ENCODE data around the gene MLLT3.
"Not testable (repeated sequence)": the region's sequence is repeated elsewhere in the genome, so short reads cannot be mapped to it uniquely, and the experiment has no call there.

The MLLT3 gene

DNA sequence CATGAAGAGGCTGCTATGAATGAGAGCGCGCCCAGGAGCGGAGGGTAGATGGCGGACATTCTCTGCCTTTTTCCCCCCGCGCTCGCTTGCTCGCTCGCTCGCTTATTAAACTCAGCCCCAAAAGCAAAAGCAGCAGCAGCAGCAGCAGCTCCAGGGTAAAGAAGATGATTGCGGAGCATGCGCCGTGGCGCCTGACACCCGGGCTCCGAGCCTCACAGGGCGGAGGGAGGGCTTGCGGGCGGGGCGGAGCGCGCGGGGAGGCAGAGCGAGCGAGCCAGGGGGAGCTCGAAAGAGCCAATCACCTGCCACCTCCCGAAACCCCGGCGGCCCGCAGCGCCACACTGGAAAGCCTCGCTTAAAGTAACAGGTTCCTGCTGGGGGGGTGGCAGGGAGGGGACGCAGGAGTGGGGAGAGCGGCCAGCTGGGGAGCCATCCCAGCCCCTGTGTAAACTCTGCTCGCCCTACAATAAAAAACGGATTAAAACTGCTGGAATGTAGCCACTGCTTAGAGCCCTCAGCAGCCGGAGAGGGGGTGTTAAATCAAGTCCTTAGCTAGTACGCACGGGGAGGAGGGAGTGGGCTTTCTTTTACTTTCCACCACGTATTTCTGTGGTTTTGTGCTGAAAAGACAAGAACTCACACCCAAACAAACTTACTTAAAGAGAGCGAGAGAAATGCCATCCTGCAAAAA is at the start of gene MLLT3:
MLLT3 (minus strand) TSS at position 170 of the 691 bp plus-strand sequence.
- peak; percentile 96 for DNase-seq

DNA sequence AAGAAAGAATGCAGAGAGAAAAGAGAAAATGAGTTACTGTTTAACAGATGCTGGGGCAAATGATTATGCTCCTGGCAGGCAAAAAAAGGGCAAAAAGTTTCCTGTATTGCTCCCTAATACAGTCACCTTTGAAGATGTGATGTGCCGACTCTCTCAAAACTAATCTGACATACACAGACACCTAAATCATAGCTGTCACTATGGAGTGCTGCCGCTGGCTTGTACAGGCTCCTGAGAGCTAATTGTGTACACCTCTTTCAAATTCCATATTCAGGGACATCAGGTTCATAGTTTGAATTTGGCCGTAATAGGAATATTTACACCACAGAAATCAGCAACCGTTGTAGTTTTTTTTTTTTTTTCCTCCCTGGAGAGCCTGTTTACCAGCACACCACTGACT is 49.3 kb upstream of the MLLT3 start:
- no peak for DNase-seq

DNA sequence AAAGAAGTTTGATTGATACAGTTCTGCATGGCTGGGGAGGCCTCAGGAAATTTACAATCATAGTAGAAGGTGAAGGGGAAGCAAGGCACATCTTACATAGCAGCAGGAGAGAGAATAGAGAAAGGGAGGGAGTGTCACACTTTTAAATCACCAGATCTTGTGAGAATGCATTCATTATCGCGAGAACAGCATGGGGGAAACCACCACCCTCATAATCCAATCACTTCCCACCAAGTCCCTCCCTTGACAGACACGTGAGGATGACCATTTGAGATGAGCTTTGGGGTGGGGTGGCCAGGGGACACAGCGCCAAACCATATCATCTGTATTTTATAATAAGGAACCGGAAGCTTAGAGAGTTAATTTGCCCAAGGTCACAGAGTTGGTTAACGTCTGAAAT is 48.1 kb upstream of the MLLT3 start:
- no peak for DNase-seq

DNA sequence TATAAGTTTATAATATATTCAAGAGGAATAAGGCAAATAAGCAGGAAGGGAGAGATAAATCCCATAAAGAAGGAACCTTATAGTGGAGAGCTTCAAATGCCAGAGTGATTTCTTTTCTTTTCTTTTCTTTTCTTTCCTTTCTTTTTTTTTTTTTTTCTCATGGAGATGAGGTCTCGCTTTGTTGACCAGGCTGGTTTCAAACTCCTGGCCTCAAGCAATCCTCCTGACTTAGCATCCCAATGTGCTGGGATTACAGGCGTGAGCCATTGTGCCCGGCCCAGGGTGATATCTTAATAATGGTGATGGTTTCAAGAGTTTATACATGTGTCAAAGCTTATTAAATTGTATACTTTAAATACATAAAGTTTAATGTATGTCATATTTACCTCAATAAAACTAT is 42.2 kb upstream of the MLLT3 start:
- DNase-seq: no peak

DNA sequence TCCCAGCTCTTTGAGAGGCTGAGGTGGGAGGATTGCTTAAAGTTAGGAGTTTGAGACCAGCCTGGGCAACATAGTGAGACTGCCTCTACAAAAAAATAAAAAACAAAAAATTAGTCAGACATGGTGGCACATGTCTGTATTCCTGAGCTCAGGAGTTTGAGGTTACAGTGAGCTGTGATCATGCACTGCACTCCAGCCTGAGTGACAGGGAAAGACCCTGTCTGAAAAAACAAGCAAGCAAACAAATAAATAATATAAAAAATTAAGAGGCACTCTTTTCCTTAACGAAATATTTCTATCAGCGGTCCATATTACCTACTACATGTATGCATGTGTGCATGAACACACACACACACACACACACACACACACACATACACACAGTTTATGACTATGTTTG is 40.8 kb upstream of the MLLT3 start:
- DNase-seq: no peak

DNA sequence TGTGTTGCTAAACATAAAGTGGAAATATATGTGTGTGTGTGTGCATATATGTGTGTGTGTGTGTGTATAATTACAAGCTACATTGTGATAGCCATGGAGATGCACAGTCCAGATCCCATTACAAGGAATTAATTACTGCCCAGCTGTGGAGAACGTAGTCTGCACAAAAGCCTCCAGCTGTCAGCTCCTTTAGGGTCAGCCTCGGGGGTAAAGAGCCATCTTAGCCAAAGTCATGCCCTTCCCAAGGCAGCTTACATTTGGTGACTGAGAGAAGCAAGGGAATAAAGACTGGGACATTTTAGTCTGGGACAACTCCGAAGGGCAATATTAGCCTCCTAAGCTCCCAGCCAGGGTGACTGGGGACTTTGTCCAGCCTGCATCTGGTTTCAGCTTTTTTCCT is 39.9 kb upstream of the MLLT3 start:
- DNase-seq: no peak

DNA sequence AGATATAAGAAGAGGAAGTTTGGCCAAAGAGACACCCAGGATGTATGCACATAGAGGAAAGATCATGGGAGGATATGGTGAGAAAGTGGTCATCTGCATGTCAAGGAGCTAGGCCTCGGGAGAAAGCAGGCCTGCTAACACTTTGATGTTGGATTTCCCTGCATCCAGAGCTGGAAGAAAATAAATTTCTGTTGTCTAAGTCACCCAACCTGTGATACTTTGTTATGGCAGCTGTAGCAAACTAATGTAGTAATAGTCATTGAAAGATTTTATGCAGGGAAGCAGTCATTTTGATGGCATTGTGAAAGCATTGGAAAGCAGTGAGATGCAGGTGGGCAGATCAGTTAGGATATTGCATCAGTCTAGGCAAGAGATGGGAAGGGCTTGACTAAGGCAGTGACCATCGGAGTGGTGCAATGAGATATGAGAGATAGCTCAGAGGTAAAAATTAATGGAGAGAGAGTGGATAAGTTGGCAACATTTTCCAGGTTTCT is 37.2 kb upstream of the MLLT3 start:
- no peak for DNase-seq

DNA sequence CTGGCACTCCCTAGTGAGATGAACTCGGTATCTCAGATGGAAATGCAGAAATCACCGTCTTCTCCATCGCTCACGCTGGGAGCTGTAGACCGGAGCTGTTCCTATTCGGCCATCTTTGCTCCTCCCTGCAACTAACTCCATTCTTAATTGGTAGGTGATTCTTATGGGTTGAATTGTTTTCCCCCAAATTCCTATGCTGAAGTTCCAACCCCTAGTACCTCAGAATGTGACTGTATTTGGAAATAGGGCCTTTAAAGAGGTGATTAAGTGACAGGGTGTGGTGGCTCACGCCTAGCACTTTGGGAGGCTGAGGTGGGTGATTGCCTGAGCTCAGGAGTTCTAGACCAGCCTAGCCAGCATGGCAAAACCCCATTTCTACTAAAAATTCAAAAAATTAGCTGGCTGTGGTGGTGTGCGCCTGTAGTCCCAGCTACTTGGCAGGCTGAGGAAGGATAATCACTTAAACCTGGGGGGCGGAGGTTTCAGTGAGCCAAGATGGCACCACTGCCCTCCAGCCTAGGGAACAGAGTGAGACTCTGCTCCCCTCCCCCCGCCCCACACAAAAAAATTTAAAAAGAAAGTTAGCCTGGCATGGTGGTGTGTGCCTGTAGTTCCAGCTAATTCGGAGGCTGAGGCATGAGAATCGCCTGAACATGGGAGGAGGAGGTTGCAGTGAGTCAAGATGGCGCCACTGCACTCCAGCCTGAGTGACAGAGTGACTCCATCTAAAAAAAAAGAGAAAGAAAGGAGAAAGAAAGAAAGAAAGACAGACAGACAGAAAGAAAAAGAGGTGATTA is 36.6 kb upstream of the MLLT3 start:
- no peak for DNase-seq

DNA sequence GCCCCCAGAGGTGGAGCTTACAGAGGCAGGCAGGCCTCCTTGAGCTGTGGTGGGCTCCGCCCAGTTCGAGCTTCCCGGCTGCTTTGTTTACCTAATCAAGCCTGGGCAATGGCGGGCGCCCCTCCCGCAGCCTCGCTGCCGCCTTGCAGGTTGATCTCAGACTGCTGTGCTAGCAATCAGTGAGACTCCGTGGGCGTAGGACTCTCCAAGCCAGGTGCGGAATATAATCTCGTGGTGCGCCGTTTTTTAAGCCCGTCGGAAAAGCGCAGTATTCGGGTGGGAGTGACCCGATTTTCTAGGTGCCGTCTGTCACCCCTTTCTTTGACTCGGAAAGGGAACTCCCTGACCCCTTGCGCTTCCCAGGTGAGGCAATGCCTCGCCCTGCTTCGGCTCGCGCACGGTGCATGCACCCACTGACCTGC is 36.0 kb upstream of the MLLT3 start:
- DNase-seq: not testable (repeated sequence)

DNA sequence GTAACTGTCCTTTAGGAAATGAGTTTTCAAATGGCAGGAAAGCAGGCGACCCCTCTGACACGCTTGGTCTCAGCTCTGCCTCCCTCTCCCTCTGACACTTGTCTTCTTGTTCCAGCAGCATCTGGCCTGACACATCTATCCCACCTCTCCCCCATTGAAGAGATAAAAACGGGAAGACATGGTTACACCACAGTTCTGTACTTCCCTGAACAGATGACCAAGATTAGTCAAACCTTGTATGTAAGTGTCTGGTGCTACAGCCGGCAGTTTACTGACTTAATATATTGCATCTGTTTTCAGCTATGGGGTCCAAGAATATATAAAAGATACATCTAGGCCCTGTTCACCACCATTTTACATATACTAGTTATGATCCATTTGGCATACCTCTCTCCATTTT is 29.6 kb upstream of the MLLT3 start:
- no peak for DNase-seq

DNA sequence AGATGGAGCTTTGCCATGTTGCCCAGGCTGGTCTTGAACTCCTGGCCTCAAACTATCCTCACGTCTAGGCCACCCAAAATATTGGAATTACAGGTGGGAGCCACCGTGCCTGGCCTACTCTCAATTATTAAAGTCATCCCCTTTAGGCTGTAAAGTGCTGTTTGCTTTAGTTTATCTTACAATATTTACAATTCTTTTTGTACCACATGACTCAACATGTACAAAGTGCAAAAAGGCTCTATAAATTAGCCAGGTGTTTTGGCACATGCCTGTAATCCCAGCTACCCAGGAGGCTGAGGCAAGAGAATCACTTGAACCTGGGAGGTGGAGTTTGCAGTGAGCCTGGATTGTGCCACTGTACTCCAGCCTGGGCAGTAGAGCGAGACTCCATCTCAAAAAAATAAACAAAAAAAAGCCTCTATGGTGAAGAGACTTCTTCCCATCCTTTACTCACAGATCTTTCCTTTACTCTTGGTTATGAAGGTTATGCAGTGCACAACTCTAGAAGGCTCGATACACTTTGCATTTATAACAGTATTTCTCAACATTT is 28.5 kb upstream of the MLLT3 start:
- DNase-seq: no peak

DNA sequence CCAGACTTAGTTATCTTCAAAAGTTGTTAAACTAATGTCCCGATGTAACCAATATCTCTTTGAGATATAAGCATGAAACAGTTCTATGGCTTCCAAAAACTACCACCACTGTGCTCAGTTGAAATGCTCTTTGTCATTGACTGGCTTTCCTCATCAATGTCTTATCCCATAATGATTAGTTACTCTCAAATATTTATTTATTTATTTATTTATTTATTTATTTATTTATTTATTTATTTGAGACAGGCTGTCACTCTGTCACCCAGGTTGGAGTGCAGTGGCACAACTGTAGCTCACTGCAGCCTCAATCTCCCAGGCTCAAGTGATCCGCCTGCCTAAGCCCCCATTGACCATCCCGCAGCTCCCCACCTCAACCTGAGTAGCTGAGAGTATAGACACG is 28.0 kb upstream of the MLLT3 start:
- no peak for DNase-seq

DNA sequence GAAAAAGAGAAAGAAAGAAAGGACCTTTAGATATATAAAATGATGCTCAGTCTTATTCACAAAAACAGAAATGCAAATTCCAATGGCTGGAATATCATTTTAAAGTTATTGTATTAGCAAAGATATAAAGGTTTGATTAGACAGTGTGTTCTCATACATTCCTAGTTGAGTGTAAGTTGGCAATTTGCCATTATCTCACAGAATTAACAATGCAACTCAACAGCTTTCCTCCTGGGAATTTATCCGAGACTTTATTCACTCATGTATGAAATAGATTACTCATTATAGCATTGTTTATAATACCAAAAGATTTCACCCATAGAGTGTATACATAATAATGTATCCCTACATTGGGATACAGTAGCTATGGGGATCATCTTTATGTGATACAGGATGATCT is 27.1 kb upstream of the MLLT3 start:
- no peak for DNase-seq

DNA sequence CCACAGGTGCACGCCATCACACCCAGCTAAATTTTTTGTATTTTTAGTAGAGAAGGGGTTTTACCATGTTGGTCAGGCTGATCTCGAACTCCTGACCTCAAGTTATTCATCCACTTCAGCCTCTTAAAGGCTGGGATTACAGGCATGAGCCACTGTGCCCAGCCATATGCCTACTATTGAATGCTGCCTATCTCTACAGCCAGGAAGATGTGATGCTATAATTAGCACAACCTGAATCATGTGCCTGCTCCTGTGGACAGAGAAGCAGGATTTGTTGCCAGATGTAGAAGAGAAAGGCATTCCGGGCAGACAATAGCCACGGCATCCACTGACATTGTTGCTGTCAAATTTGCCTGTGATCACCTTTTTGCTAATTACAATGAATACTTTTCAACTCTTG is 24.4 kb upstream of the MLLT3 start:
- no peak for DNase-seq

DNA sequence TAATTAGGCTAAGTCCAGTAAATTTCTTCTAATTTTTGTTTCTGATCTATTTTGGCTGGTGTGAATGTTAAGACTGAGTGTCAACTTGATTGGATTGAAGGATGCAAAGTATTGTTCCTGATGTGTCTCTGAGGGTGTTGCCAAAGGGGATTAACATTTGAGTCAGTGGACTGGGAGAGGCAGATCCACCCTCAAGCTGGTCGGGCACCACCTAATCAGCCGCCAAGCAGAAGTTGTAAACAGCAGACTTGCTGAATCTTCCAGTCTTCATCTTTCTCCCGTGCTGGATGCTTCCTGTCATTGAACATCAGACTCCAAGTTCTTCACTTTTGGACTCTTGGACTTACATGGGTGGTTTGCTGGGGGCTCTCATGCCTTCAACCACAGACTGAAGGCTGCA is 21.4 kb upstream of the MLLT3 start:
- DNase-seq: no peak

DNA sequence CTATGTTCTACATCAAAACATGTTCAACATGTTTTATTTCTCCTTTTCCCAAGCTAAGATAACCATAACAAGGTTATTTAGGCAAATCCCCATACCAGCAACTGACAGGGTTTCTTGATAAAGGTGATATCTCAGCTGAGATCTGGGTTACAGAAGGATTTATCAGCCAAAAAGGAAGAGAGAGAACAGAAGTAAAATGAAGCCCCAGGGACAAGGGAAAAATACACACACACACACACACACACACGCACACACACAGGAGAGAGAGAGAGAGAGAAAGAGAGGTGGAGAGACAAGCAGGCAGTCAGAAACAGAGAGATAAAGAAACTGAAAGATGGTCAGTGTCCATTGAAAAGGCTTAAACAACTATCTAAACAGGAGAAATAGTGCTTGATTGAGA is 19.7 kb upstream of the MLLT3 start:
- no peak for DNase-seq

DNA sequence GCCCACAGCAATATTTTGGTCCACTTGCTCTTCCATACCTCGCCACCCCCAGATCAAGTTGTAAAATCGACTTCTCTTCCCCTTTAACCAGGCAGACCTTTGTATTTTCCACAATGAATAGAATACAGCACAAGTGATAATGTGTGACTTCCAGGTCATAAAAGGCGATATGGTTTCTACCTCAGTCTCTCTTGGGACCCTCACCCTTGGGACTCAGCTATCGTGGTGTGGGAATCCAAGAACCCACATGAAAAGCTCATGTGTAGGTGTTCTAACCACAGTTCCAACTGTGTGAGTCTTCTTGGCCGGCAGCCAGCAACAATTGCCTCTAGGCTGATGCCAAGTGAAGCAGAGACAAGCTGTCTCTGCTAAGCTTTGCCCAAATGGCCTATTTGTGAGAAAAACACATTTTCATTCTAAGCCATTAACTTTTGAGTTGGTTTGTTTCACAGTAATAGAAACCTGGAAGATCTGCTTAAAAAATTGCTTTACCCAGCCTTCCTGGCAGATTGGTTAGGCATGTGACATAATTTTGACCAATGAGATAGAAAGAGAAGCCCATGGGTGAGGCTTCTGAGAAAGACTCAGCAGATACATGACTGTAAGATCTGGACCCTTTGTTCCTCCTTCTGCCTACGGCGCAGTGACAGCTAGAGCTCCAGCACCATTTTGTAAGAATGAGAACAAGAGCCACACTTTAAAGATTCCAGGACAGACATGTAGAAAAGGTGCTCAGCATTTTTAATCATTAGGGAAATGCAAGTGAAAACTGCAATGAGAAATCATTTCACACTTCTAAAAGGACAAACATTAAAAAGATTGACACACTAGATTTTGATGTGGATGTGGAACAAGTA is 18.3 kb upstream of the MLLT3 start:
- DNase-seq: peak; percentile 72

DNA sequence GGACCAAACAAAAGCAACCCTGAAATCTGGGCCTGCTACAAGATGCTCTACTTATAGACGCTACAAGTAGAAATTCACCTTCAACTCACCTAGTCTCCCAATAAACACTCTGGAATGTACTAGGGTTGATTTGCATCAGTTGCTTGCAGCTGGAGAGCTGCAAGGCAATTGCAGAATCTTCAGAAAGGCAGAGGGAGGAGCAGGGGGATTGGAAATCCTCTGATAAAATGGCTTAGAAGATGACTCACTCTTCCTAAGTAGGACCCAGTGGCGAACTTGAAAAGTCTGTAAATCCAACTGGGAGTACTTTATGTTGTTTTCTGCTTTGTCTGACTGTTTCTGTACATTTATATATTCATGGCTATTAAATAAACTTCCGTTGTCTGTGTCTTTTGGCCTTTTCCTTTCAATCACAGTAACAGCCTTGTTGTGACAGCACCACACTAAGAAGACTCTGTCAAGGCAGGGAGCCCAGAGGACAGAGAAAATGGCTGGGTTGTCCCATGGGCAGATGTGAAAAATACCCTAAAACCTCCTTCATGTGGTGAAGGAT is 14.7 kb upstream of the MLLT3 start:
- no peak for DNase-seq

DNA sequence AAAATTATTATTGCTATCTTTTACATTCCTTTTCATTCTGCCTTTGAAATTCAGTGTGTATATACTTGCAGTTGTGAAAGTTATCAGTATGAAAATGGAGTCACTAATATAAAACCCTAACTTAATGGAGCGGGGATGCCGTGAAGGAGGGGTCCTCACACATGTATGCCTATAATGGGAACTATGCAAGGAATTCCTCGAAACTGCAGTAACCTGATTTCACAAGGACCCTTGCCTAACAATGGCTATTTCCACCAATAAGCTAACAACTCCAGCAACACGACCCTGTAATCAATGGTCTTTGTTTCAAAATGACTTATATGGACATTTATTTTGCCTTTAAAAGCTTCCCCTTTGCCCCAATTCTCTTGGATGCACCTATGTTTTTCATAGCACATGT is 12.6 kb upstream of the MLLT3 start:
- no peak for DNase-seq

DNA sequence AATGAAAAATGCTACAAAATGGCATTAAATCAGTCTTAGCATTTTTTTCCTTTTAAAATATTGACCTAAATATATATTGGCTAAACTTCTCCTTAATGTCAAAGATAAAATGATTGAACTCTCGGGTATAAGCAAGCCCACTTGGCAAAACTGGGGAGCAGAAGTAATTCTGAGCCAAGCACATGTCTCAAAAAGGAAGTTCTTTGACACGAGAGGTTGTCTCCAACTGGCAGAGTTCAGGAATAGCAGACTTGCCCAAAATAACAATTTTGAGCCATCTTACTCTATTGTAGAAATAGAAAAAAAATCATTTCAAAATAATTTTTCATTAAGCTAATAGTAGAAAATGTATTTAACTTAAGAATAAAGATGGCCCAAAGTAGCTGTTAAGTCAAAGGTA is 10.4 kb upstream of the MLLT3 start:
- no peak for DNase-seq

DNA sequence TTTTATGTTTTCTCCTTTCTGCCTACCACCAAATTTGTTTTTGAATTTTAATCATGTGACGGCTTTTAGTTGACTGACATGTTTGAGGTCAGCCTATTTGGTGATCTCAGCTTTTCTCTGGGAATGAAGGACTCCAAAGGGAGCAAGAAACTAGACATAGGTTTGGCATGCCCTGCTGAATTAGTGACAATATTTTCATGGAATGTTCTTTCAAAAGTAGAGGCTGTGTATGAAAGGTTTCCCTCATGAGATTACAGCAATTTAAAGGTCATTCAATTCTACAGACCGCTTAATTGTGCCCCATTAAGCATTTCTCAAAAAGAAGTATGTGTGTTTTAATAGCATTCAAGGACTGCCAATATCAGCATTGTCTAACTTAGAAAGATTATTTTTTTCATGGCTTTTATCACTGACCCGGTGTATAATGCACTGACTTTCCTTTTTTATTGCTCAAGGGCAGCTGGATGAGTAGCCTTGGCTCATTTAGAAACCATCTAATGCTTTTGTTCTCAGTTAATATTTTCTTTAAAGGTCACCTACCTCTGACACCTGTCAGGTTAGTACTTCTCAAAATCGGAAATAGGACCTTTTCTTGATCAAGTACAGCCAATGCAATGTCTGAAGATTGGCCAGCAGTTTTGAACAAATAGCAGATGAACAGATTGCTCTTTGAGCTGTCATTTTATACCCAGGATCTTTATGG is 8.1 kb upstream of the MLLT3 start:
- no peak for DNase-seq

DNA sequence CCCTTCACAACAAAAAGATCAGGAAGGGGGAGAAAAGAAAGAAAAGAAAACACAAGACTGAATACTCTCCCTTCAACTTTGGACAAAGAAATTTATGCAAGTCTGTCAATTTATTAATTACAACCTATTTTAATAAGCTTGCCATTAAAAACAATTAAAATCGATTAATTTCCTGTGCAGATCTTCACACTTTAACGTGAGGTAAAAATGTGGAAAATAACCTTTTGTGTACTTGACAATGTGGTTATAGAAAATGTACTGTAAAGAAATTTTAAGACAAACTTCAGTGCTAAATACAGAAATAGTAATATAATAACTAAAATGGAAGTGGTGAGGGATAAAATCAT is 2.7 kb upstream of the MLLT3 start:
- no peak for DNase-seq
